ENCODE results near the gene SHB. TPM values are rescaled to one million over a fixed set of nuclear protein-coding genes. Genes with fewer than 3 reads are reported as not detected.
"Not testable (repeated sequence)": the region's sequence is repeated elsewhere in the genome, so short reads cannot be mapped to it uniquely, and the experiment has no call there.

Gene SHB
- total and polyA plus RNA-seq, 2 of the 13 experiments (the other 11 are each of a cell fraction or from before 2014, with no cell fraction given) = 19.4 to 20.7 TPM

DNA sequence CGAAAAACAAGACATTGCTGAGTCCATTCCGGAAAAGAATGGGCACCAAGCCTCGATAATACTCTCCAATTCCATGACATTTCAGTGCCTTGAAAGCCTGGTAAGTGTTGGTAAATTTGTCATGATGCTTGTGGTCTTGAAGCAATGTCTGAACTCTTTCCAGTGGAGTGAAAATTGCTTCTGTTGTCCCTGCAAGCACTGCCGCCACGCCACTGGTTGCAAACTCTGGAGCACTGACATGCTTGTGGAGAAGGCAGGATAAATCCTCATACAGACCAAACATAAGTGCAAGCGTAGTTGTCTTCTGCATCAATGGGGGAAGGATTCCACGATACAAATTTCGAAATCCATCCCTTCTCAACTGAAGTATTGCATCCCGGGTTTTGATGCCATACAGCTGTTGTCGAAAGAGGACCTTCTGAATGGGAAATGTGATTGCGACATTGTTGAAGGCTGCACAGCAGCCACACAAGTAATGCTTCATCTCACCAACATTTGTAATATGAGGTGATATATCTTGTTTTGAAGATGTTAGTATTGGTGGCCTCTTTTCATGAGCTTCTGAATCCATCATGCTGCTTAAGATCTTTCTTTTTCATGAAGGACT is 180.9 kb downstream of the SHB start:
- DNase-seq (ENCODE audit: low spot score); H3K27ac ChIP-seq (ENCODE audit: extremely low read length, insufficient read depth, low read length); intact Hi-C loops (cut with micrococcal nuclease; ENCODE audit: unreplicated experiment); POLR2A ChIA-PET; in situ Hi-C loops (cut with HindIII; ENCODE audit: extremely low pct_ligation_motif_present, low pct_unique_long_range_greater_than_20kb); ATAC-seq; H3K79me2 ChIP-seq (ENCODE audit: insufficient read depth, low read length); H2AFZ ChIP-seq (ENCODE audit: low read length); H3K9ac ChIP-seq (ENCODE audit: insufficient read depth, low read depth, low read length); H3K9me3 ChIP-seq (ENCODE audit: low read length); H3K4me3 ChIP-seq (replicated peaks in 1 of 3; ENCODE audit: insufficient read depth in 1 of 3, low read depth in 2 of 3, low read length in 3 of 3); BruUV-seq (replicated peaks); CTCF ChIA-PET (ENCODE audit: low intra/inter-chr PET ratio, low total read pairs); H3K4me1 ChIP-seq (ENCODE audit: insufficient read depth, low read length); H4K20me1 ChIP-seq (ENCODE audit: insufficient read depth, low read length); H3K27me3 ChIP-seq (ENCODE audit: control insufficient read depth in 1 of 2, insufficient read depth in 2 of 2, low read length in 2 of 2); H3K4me2 ChIP-seq (ENCODE audit: low read depth, low read length); H3K36me3 ChIP-seq (replicated peaks in 1 of 2; ENCODE audit: control insufficient read depth in 1 of 2, insufficient read depth in 2 of 2, low read length in 2 of 2): not testable (repeated sequence)
- peak; percentile 78 for TF ChIP-seq CEBPB (IDR thresholded peaks at IDR 0.05; ENCODE audit: borderline replicate concordance, low read depth, low read length)
- 0 out of 2 replicates have a peak, but pooled peaks have one; percentile 14 for TF ChIP-seq CEBPG (CRISPR knock-in tag; IDR thresholded peaks at IDR 0.05)
- FAIRE-seq = peak; percentile 8
- 96% methylated on average over 10 of the region's 11 CpGs for WGBS (ENCODE audit: low lambda C conversion rate)

DNA sequence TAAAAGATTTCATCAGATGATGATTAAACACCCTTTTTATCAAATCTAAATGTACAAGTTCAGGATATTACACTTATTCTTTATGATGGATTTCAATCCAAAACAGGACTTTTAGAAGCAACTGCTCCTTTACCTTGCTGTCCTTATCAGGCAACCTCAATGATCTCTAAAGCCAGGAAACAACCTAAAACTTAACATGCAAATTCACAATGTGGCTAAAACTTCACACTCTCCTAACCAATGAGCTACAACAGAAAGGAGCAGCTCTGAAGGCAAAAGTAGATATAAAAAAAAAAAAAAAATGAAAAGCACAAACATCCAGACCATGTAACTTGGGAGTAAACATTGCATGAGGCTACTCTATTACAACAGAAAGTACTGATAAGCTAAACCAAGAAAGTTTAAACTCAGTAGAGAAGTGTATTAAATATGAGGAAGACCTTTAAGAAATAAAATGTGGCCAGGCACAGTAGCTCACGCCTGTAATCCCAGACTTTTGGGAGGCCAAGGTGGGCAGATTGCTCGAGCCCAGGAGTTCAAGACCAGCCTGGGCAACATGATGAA is 188.0 kb downstream of the SHB start:
- in situ Hi-C loops (cut with HindIII; ENCODE audit: extremely low pct_ligation_motif_present, low pct_unique_long_range_greater_than_20kb) = no loop called here
- WGBS (ENCODE audit: low lambda C conversion rate) = 100% methylated on average over 2 of the region's 2 CpGs
- TF ChIP-seq, protein P1, sequence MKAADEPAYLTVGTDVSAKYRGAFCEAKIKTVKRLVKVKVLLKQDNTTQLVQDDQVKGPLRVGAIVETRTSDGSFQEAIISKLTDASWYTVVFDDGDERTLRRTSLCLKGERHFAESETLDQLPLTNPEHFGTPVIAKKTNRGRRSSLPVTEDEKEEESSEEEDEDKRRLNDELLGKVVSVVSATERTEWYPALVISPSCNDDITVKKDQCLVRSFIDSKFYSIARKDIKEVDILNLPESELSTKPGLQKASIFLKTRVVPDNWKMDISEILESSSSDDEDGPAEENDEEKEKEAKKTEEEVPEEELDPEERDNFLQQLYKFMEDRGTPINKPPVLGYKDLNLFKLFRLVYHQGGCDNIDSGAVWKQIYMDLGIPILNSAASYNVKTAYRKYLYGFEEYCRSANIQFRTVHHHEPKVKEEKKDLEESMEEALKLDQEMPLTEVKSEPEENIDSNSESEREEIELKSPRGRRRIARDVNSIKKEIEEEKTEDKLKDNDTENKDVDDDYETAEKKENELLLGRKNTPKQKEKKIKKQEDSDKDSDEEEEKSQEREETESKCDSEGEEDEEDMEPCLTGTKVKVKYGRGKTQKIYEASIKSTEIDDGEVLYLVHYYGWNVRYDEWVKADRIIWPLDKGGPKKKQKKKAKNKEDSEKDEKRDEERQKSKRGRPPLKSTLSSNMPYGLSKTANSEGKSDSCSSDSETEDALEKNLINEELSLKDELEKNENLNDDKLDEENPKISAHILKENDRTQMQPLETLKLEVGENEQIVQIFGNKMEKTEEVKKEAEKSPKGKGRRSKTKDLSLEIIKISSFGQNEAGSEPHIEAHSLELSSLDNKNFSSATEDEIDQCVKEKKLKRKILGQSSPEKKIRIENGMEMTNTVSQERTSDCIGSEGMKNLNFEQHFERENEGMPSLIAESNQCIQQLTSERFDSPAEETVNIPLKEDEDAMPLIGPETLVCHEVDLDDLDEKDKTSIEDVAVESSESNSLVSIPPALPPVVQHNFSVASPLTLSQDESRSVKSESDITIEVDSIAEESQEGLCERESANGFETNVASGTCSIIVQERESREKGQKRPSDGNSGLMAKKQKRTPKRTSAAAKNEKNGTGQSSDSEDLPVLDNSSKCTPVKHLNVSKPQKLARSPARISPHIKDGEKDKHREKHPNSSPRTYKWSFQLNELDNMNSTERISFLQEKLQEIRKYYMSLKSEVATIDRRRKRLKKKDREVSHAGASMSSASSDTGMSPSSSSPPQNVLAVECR (CRISPR knock-in tag; IDR thresholded peaks at IDR 0.05; ENCODE audit: borderline replicate concordance) = no peak
- no peak for TF ChIP-seq SIN3A (IDR thresholded peaks at IDR 0.05; ENCODE audit: borderline replicate concordance, low read depth, low read length)
- TF ChIP-seq, protein P2, sequence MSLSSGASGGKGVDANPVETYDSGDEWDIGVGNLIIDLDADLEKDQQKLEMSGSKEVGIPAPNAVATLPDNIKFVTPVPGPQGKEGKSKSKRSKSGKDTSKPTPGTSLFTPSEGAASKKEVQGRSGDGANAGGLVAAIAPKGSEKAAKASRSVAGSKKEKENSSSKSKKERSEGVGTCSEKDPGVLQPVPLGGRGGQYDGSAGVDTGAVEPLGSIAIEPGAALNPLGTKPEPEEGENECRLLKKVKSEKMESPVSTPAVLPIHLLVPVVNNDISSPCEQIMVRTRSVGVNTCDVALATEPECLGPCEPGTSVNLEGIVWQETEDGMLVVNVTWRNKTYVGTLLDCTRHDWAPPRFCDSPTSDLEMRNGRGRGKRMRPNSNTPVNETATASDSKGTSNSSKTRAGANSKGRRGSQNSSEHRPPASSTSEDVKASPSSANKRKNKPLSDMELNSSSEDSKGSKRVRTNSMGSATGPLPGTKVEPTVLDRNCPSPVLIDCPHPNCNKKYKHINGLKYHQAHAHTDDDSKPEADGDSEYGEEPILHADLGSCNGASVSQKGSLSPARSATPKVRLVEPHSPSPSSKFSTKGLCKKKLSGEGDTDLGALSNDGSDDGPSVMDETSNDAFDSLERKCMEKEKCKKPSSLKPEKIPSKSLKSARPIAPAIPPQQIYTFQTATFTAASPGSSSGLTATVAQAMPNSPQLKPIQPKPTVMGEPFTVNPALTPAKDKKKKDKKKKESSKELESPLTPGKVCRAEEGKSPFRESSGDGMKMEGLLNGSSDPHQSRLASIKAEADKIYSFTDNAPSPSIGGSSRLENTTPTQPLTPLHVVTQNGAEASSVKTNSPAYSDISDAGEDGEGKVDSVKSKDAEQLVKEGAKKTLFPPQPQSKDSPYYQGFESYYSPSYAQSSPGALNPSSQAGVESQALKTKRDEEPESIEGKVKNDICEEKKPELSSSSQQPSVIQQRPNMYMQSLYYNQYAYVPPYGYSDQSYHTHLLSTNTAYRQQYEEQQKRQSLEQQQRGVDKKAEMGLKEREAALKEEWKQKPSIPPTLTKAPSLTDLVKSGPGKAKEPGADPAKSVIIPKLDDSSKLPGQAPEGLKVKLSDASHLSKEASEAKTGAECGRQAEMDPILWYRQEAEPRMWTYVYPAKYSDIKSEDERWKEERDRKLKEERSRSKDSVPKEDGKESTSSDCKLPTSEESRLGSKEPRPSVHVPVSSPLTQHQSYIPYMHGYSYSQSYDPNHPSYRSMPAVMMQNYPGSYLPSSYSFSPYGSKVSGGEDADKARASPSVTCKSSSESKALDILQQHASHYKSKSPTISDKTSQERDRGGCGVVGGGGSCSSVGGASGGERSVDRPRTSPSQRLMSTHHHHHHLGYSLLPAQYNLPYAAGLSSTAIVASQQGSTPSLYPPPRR (CRISPR knock-in tag; IDR thresholded peaks at IDR 0.05; ENCODE audit: borderline replicate concordance) = no peak
- TF ChIP-seq, protein P3, sequence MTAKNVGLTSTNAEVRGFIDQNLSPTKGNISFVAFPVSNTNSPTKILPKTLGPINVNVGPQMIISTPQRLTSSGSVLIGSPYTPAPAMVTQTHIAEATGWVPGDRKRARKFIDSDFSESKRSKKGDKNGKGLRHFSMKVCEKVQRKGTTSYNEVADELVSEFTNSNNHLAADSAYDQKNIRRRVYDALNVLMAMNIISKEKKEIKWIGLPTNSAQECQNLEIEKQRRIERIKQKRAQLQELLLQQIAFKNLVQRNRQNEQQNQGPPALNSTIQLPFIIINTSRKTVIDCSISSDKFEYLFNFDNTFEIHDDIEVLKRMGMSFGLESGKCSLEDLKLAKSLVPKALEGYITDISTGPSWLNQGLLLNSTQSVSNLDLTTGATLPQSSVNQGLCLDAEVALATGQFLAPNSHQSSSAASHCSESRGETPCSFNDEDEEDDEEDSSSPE (CRISPR knock-in tag; IDR thresholded peaks at IDR 0.05) = no peak

More for the DNA sequence above, 188.0 kb downstream of the SHB start:
- intact Hi-C loops (cut with micrococcal nuclease; ENCODE audit: unreplicated experiment) = no loop called here
- H3K4me3 ChIP-seq (replicated peaks in 1 of 3; ENCODE audit: insufficient read depth in 1 of 3, low read depth in 2 of 3, low read length in 3 of 3) = no peak overlapping the region
- no peak overlapping the region for H3K4me2 ChIP-seq (ENCODE audit: low read depth, low read length)
- no peak overlapping the region for H2AFZ ChIP-seq (ENCODE audit: low read length)
- H3K9me3 ChIP-seq (ENCODE audit: low read length) = peaks cover 7% of the 10 kb centered on the region; the same call in 1 of the 2 replicates
- POLR2A ChIA-PET = no interaction called here
- H3K36me3 ChIP-seq (replicated peaks in 1 of 2; ENCODE audit: control insufficient read depth in 1 of 2, insufficient read depth in 2 of 2, low read length in 2 of 2) = 0 out of 5 replicates have a peak, but pooled peaks cover 1 to 4% of the 10 kb centered on the region in 2 experiments
- H3K9ac ChIP-seq (ENCODE audit: insufficient read depth, low read depth, low read length) = no peak overlapping the region
- CTCF ChIA-PET (ENCODE audit: low intra/inter-chr PET ratio, low total read pairs) = no interaction called here
- H4K20me1 ChIP-seq (ENCODE audit: insufficient read depth, low read length) = no peaks in the 10 kb centered on the region
- H3K4me1 ChIP-seq (ENCODE audit: insufficient read depth, low read length) = no peaks in the 10 kb centered on the region
- H3K27ac ChIP-seq (ENCODE audit: extremely low read length, insufficient read depth, low read length) = no peak overlapping the region
- BruUV-seq (replicated peaks) = no TSS peak
- FAIRE-seq (no peak), DNase-seq (ENCODE audit: low spot score) (no peak), ATAC-seq (no peak)
- H3K27me3 ChIP-seq (ENCODE audit: control insufficient read depth in 1 of 2, insufficient read depth in 2 of 2, low read length in 2 of 2) = no peaks in the 10 kb centered on the region
- H3K79me2 ChIP-seq (ENCODE audit: insufficient read depth, low read length) = no peaks in the 10 kb centered on the region

All from HepG2 (cell line).